Frontal cortex (tissue), 4 donors: ENCODE data around the gene CCDC102B. TPM values are rescaled to one million over a fixed set of nuclear protein-coding genes. Genes with fewer than 3 reads are reported as not detected.
"Not testable (repeated sequence)": the region's sequence is repeated elsewhere in the genome, so short reads cannot be mapped to it uniquely, and the experiment has no call there.

Source experiments
- DNase-seq, 2 donors: peaks; one replicate each; pipeline ENCODE4 v3.0.0; 2012; ENCODE audit warnings: low spot score in 2 of 2
- FAIRE-seq: peaks from 2 replicates; lab custom pipeline; 2012; peaks lifted over from hg19 to GRCh38; lab: Jason Lieb, UNC
- total RNA-seq: library from RNA; depleted of rRNA; stranded (reverse); fragments of >200 nt; gene quantifications from one replicate; pipeline ENCODE4 v1.2.3, GENCODE V29; 2014
- donor health status: control.
- donor health status: control.
- donor health status: control.

Gene CCDC102B
- total RNA-seq, 1 donor from 2014 or later, result 12.2 TPM

DNA sequence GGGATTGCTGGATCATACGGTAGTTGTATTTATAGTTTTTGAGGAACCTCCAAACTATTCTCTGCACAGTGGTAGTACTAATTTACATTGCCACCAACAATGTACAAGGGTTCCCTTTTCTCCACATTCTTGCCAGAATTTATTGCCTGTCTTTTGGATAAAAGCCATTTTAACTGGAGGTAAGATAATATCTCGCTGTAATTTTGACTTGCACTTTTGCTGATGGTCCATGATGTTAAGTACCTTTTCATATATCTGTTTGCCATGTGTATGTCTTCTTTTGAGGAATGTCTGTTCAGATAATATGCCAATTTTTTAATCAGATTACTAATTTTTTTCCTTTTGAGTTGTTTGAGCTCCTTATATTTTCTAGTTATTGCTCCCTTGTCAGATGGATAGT lies 158.8 kb downstream of the CCDC102B start:
- FAIRE-seq, result no peak
- no peak for DNase-seq

- DNase-seq (no peak), FAIRE-seq (no peak)
These were observed 162.5 kb downstream of the CCDC102B start for GRCh38 chr18:68960355-68960754.

DNA sequence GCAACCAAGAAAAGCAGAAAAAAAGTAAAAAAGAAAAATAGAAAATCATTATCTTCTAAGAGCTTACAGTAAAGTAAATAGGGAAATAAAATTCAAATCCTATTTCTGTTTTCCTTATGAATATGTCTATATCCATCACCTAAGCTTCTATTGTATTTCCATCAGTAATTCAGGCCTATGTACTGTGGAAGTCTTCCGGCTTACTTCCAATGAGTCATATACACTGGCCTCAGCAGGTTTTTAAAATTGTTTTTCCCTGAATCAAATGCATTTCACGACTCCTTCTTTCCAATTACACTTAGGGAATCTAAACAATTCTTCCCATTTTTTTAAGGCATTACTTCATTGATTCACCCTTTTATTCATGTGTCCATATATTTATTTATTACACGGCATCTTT lies 164.7 kb downstream of the CCDC102B start:
- DNase-seq (no peak), FAIRE-seq (no peak)

GRCh38 chr18:68965817-68966216 lies 167.9 kb downstream of the CCDC102B start:
- no peak for FAIRE-seq
- DNase-seq, result no peak

DNA sequence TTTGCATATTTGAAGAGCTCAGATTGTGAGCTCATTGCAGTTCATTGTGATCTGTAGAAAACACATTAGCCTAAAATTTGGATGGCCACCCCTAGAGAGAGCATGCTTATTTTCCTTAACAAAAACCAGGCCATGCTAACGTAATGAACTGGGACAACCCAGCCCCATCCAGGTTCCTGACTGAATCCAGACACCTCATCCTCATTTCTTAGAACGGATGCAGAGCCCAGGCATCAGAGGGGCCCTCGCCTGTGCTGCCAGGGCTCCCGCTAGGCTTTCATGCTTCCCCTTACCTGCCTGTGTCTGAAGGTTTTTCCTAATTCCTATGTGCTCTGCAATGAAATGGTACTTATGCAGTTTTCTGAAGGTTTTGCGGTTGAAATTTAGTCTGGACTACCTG lies 171.1 kb downstream of the CCDC102B start:
- no peak for FAIRE-seq
- no peak for DNase-seq

GRCh38 chr18:68972176-68972575 lies 174.3 kb downstream of the CCDC102B start:
- DNase-seq, result no peak
- no peak for FAIRE-seq

- FAIRE-seq (no peak), DNase-seq (no peak)
These were observed 181.9 kb downstream of the CCDC102B start for GRCh38 chr18:68979737-68980136.

DNA sequence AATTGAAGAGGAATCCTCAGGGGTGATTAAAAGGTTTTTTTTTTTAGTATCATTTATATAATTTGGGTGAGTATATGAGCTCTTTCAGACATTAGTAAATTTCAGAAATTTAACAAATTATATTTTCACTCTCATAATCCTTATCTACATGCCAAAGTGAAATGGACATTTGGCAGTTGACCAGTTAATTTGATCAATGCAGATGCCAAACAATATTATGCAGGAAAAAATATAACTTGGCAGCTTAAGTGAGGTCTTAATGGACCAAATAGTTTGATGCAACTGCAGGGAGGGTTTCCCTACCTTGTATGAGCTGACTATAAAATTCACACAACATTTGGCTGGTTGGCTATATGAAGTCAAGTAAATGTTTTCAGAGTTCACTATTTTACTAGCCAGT lies 185.2 kb downstream of the CCDC102B start:
- FAIRE-seq (no peak), DNase-seq (no peak)

- DNase-seq, result no peak
- FAIRE-seq, result no peak
These were observed 186.5 kb downstream of the CCDC102B start for GRCh38 chr18:68984342-68984741.

DNA sequence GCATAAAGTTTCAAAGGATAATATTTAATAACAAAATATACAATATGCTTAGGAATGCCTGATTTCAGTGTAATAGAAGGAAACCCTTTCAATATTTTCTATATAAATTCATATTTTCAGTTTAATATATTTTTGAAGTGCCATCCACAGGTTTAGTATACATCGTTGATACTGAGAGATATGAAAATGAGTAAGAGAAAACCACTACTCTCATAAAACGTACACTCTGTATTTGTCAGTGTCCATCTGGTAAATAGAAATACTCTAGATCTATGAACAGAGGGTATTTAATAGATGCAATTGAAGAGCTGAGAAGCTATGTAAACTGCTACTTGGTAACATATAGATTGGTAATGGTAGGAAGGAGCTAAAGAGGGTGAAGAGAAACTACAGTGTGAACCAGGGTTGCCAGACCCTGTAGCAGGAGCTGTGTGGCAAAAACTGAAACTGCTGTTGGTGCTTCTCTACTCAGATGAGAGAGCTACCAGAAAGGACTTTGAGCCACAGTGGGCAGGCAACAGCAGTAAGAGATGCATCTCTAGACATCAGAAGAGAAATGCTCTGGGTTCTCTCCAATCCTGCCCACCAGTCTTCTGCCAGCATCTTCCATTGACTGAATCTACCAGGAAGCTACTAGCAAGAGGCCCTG lies 187.4 kb downstream of the CCDC102B start:
- no peak for FAIRE-seq
- no peak for DNase-seq

DNA sequence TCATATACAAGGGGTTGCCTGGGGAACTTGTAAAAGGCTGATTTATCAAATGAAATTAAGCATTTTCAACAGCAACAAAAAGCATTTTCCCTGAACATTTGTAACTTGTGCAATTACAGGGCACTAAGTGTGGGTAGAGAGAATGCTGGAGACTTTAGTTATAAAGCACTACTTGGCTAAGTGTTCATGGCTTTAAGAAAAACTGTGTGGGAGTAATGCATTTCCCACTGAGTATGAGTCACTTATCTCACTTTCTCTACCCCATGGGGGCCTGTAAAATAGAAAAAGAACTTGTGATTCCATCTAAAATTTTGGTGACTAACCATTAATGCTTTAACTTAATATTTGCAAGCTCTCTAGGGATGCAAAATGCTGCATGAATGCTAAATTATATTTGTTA lies 193.4 kb downstream of the CCDC102B start:
- DNase-seq (peak in 1 of 2 donors; percentile 3), FAIRE-seq (no peak)

- no peak for FAIRE-seq
These were observed 195.0 kb downstream of the CCDC102B start for GRCh38 chr18:68992719-68993482.

DNA sequence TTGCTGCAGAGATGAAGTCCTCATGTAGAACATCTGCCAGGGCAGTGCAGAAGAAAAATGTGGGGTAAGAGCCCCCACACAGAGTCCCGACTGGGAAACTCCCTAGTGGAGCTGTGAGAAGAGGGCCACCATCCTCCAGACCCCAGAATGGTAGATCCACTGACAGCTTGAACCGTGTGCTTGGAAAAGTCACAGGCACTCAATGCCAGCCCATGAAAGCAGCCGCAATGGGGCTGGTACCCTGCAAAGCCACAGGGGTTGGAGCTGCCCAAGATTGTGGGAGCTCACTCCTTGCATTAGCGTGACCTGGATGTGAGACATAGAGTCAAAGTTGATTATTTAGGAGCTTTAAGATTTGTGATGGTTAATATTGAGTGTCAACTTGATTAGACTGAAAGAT lies 197.8 kb downstream of the CCDC102B start:
- no peak for DNase-seq
- FAIRE-seq, result no peak

More at GRCh38 chr18:68992719-68993482, 195.0 kb downstream of the CCDC102B start:
- no peak for DNase-seq

- DNase-seq, result no peak
- no peak for FAIRE-seq
These were observed 200.0 kb downstream of the CCDC102B start for GRCh38 chr18:68997845-68998244.

DNA sequence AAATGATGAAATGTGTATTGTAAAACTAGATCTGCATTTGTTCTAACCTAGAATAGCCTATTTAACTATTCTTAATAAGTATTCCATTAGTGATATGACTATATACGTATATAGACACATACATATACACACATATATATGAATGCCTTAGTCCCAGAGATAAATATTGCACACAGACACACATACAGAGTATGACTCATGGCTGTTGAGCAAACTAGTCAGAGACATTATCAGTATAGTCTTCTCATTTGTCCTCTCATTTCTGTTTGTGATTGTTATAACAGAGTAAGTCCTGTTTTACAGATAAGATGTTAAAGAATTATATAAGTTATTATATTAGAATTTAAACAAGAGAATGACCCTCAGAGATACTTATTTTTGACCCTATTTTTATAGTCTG lies 202.5 kb downstream of the CCDC102B start:
- DNase-seq, result no peak
- FAIRE-seq, result no peak

GRCh38 chr18:69002233-69002632 lies 204.4 kb downstream of the CCDC102B start:
- DNase-seq, result no peak
- no peak for FAIRE-seq

DNA sequence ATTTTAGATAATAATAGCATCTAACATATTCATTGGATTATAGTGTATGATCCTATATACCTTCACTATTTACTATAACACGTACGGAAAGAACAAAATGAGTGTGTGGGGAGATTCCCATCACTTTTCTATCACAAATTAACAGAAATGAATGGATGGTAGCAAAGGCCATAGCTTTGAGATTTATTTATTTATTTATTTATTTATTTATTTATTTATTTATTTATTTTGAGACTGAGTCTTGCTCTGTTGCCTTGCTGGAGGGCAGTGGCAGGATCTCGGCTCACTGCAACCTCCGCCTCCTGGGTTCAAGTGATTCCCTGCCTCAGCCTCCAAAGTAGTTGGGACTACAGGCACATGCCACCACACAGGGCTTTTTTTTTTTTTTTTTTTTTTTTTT lies 208.3 kb downstream of the CCDC102B start:
- DNase-seq, FAIRE-seq: not testable (repeated sequence)

GRCh38 chr18:69008538-69008937 lies 210.7 kb downstream of the CCDC102B start:
- no peak for DNase-seq
- FAIRE-seq, result no peak

DNA sequence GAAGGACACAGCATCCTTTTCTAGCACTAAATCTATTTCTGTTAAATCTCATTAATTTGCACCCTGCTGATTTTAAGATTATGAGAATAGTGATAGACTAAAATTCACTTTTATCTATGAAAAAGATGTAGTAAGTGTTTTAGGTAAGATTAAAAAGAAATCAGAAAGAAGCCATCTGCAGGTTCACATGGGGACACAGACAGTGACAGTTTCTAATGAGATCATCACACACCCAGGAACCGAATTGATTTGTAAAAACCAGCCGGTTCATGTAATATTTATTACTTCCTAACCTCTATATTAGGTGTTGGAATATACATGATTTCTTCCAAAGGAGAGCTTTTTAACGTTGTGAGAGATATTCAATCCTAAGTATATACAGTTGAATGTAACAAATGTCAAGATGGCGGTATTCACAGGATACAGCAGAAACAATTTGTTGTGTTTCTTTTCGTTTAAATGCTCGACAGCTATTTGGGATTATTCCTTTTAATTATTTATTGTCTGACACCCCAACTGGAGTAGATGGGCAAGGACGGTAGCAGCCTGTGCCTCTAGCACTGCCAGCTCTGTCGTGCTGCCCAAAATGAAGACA lies 223.4 kb downstream of the CCDC102B start:
- DNase-seq, result no peak
- FAIRE-seq, result peak; percentile 13

DNA sequence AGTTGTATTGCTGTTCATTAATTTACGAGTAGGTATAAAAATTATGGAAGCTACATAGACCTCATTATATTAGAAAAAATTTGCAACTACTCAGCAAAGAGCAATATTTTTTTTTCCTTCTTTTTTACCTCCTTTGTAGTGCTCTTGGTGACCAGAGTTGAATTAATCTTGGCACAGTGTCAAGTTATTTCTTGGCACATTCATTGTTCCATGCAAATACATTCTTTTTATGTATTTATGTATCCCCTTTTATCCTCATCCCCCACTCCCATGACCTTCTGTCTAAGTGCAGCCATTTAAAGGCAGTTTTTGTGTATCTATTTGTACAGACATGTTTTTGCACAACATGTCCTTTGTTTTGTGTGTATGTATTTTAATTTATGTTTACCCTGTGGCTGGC lies 224.5 kb downstream of the CCDC102B start:
- no peak for DNase-seq
- FAIRE-seq, result no peak

DNA sequence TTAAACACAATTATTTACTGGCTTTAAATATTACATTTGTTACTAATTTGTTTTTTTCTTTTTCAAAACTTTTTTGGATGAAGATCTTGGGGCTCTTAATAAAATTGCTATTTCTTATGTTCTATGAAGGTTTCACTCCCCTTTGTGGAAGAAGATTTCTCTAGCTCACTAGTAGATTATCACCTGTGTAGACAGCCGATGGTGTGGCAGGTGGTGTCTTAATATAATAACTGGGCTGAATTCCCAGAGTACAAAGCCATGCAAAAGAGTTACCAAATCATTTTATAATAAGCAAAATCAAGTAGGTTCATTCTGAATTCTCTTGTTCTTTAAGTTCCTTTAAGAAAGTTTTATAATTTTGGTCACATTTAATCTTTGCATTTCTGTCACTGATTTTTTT lies 233.7 kb downstream of the CCDC102B start:
- DNase-seq, result no peak
- no peak for FAIRE-seq
